ENCODE data around the gene PARP8. TPM values are rescaled to one million over a fixed set of nuclear protein-coding genes. Genes with fewer than 3 reads are reported as not detected.
"Not testable (repeated sequence)": the region's sequence is repeated elsewhere in the genome, so short reads cannot be mapped to it uniquely, and the experiment has no call there.

Gene PARP8
- total RNA-seq, 1 experiment from 2014 or later = 0.07 TPM

- Histone ChIP-seq H3K79me2 (ENCODE audit: low read length) (no peaks in the 10 kb centered on the region), H3K36me3 (ENCODE audit: low read depth, low read length) (no peaks in the 10 kb centered on the region), H3K27me3 (ENCODE audit: low read length) (peaks cover 16% of the 10 kb centered on the region), H3K4me1 (ENCODE audit: insufficient read depth, low read length) (no peaks in the 10 kb centered on the region), H3K27ac (ENCODE audit: low read length) (no peak overlapping the region), H4K20me1 (ENCODE audit: low read length) (no peaks in the 10 kb centered on the region), H2AFZ (ENCODE audit: low read length) (peak overlapping the region; percentile 68), H3F3A (ENCODE audit: low read length, unreplicated experiment) (no peaks in the 10 kb centered on the region), H3K9ac (ENCODE audit: low read length) (no peak overlapping the region), H3K4me3 (ENCODE audit: low read length) (peak overlapping the region; percentile 66), H3K4me2 (ENCODE audit: low read length) (peak overlapping the region; percentile 83), H3K9me2 (replicated peaks; ENCODE audit: low read length) (no peaks in the 10 kb centered on the region), H3K9me3 (ENCODE audit: low read length) (no peaks in the 10 kb centered on the region)
- no TSS peak for BruUV-seq (replicated peaks)
- TF ChIP-seq, protein P1, sequence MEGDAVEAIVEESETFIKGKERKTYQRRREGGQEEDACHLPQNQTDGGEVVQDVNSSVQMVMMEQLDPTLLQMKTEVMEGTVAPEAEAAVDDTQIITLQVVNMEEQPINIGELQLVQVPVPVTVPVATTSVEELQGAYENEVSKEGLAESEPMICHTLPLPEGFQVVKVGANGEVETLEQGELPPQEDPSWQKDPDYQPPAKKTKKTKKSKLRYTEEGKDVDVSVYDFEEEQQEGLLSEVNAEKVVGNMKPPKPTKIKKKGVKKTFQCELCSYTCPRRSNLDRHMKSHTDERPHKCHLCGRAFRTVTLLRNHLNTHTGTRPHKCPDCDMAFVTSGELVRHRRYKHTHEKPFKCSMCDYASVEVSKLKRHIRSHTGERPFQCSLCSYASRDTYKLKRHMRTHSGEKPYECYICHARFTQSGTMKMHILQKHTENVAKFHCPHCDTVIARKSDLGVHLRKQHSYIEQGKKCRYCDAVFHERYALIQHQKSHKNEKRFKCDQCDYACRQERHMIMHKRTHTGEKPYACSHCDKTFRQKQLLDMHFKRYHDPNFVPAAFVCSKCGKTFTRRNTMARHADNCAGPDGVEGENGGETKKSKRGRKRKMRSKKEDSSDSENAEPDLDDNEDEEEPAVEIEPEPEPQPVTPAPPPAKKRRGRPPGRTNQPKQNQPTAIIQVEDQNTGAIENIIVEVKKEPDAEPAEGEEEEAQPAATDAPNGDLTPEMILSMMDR (conservative IDR thresholded peaks at IDR 0.05; ENCODE audit: low read depth, low read length) = no peak
- no peak for TF ChIP-seq EZH2 (IDR thresholded peaks at IDR 0.05; ENCODE audit: low read length, unreplicated experiment)
- TF ChIP-seq EZH2phosphoT487 (IDR thresholded peaks at IDR 0.05; ENCODE audit: borderline replicate concordance, low read length) = no peak
- CTCF ChIA-PET = no interaction called here
- DNase-seq (no peak), ATAC-seq (0 out of 2 replicates have a peak, but pooled peaks have one; percentile 29)
- POLR2A ChIA-PET (ENCODE audit: unreplicated experiment) = no interaction called here
- intact Hi-C loops (cut with micrococcal nuclease) = no loop called here
Observed at GRCh38 chr5:50667023-50667652, 701 bp downstream of the PARP8 start.

- Histone ChIP-seq H3K9me2 (replicated peaks; ENCODE audit: low read length) (no peaks in the 10 kb centered on the region), H3K4me1 (ENCODE audit: insufficient read depth, low read length) (no peaks in the 10 kb centered on the region), H3K36me3 (ENCODE audit: low read depth, low read length) (no peaks in the 10 kb centered on the region), H3K27me3 (ENCODE audit: low read length) (peaks cover 16% of the 10 kb centered on the region), H3K4me2 (ENCODE audit: low read length) (peak overlapping the region; percentile 83), H3K9me3 (ENCODE audit: low read length) (no peaks in the 10 kb centered on the region), H4K20me1 (ENCODE audit: low read length) (no peaks in the 10 kb centered on the region), H3K27ac (ENCODE audit: low read length) (no peak overlapping the region), H3K9ac (ENCODE audit: low read length) (no peak overlapping the region), H3K4me3 (ENCODE audit: low read length) (peak overlapping the region; percentile 66), H3F3A (ENCODE audit: low read length, unreplicated experiment) (no peaks in the 10 kb centered on the region), H3K79me2 (ENCODE audit: low read length) (no peaks in the 10 kb centered on the region), H2AFZ (ENCODE audit: low read length) (peak overlapping the region; percentile 68)
- CTCF ChIA-PET = no interaction called here
- intact Hi-C loops (cut with micrococcal nuclease) = no loop called here
- ATAC-seq = no peak
- no peak for TF ChIP-seq EZH2phosphoT487 (IDR thresholded peaks at IDR 0.05; ENCODE audit: borderline replicate concordance, low read length)
- TF ChIP-seq, protein P1 (conservative IDR thresholded peaks at IDR 0.05; ENCODE audit: low read depth, low read length) = no peak
- no peak for TF ChIP-seq EZH2 (IDR thresholded peaks at IDR 0.05; ENCODE audit: low read length, unreplicated experiment)
- POLR2A ChIA-PET (ENCODE audit: unreplicated experiment) = no interaction called here
- BruUV-seq (replicated peaks) = no TSS peak
- DNase-seq = no peak
Observed at GRCh38 chr5:50667653-50668595, 1.5 kb downstream of the PARP8 start.

- POLR2A ChIA-PET (ENCODE audit: unreplicated experiment); H2AFZ ChIP-seq (ENCODE audit: low read length); DNase-seq; H3K9ac ChIP-seq (ENCODE audit: low read length); H3K9me2 ChIP-seq (replicated peaks; ENCODE audit: low read length); H3K4me2 ChIP-seq (ENCODE audit: low read length); H3K4me1 ChIP-seq (ENCODE audit: insufficient read depth, low read length); H3K36me3 ChIP-seq (ENCODE audit: low read depth, low read length); CTCF ChIA-PET; ATAC-seq; intact Hi-C loops (cut with micrococcal nuclease); H4K20me1 ChIP-seq (ENCODE audit: low read length); H3F3A ChIP-seq (ENCODE audit: low read length, unreplicated experiment); H3K27ac ChIP-seq (ENCODE audit: low read length); H3K9me3 ChIP-seq (ENCODE audit: low read length); H3K79me2 ChIP-seq (ENCODE audit: low read length); H3K4me3 ChIP-seq (ENCODE audit: low read length); BruUV-seq (replicated peaks): not testable (repeated sequence)
- peaks cover 16% of the 10 kb centered on the region for H3K27me3 ChIP-seq (ENCODE audit: low read length)
Observed at GRCh38 chr5:50668636-50669035, 2.2 kb downstream of the PARP8 start.

All from PC-3 (cell line).